ENCODE data around the gene LRRC51. TPM values are rescaled to one million over a fixed set of nuclear protein-coding genes. Genes with fewer than 3 reads are reported as not detected.

The LRRC51 gene
- total RNA-seq, 1 donor from 2014 or later = 5.2 TPM

DNA sequence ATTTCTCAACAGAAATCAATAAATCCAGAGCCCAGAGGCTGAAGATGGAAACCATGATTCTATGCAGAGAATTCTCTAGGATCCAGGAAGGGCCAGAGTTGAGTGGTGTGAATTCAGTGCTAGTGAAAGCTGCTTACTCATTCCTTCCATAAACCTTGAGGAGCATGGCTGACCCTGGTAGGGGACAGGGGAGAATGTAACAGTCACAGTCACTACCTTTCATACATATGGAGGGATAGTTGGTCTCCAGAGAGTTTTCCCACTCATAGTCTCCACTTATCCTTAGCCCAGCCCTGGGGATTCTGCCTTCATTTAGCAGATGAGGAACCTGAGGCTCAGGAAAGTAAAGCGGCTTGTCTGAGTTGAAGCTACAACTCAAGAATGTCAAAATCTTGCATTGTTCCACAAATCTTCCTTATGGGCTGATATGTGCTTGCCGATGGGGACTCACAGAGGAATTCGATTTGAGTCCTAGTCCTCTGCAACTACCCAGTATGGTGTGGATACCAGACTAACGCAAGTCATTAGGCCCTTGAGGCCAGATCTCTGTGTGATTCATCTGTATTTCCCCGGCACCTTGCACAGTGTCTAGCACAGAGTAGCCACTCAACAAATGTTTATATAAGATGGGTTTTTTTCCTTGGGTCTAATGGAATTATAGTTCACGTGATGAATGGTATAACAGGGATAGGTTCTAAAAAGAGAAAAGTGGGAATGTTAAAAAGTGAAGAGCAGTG, 35.5 kb downstream of the LRRC51 start:
- Mint-ChIP-seq H3K27me3 (ENCODE audit: low read depth) (peaks cover 1% of the 10 kb centered on the region), H3K27ac (no peak overlapping the region)

DNA sequence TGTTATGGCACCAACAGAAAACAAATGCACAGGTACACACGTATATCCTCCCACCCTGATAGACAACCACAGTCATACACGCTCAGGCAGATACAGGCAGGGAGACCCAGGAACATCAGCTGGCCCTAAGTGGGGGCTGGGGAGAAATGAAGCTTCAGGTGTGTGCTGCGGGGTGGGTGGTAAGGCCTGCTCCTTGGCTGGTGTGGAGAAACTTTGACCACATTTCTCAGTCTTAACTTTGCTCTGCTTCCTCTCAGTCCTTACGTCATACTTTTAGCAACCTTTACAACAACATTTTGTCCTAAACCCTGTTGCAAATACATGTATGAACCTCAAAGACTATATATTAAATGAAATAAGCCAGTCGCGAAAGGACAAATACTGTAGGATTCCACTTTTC, 38.5 kb downstream of the LRRC51 start:
- TF ChIP-seq CTCF (IDR thresholded peaks at IDR 0.05; ENCODE audit: unreplicated experiment) = no peak
- peak overlapping the region; percentile 85 for H3K27ac Mint-ChIP-seq
- H3K9me3 Mint-ChIP-seq = no peaks in the 10 kb centered on the region
- H3K36me3 Mint-ChIP-seq = no peaks in the 10 kb centered on the region
- H3K4me3 Mint-ChIP-seq = no peak overlapping the region
- H3K4me1 Mint-ChIP-seq = peaks cover 21% of the 10 kb centered on the region
- DNase-seq (ENCODE audit: low spot score in 2 of 2, unreplicated experiment in 2 of 2) = no peak
- H3K27me3 Mint-ChIP-seq (ENCODE audit: low read depth) = peaks cover 1% of the 10 kb centered on the region

More for the DNA sequence above, 35.5 kb downstream of the LRRC51 start:
- no peak for DNase-seq (ENCODE audit: low spot score in 2 of 2, unreplicated experiment in 2 of 2)
- Mint-ChIP-seq H3K36me3 (no peaks in the 10 kb centered on the region), H3K4me1 (peaks cover 35% of the 10 kb centered on the region), H3K9me3 (no peaks in the 10 kb centered on the region), H3K4me3 (no peak overlapping the region)
- TF ChIP-seq CTCF (IDR thresholded peaks at IDR 0.05; ENCODE audit: unreplicated experiment) = no peak

- no peak for DNase-seq (ENCODE audit: low spot score in 2 of 2, unreplicated experiment in 2 of 2)
- Mint-ChIP-seq H3K4me1 (peaks cover 21% of the 10 kb centered on the region), H3K9me3 (peaks cover 3% of the 10 kb centered on the region), H3K4me3 (no peak overlapping the region), H3K27ac (no peak overlapping the region), H3K27me3 (ENCODE audit: low read depth) (no peaks in the 10 kb centered on the region), H3K36me3 (no peaks in the 10 kb centered on the region)
- TF ChIP-seq CTCF (IDR thresholded peaks at IDR 0.05; ENCODE audit: unreplicated experiment) = no peak
These were observed 40.3 kb downstream of the LRRC51 start for GRCh38 chr11:72120930-72121329.

DNA sequence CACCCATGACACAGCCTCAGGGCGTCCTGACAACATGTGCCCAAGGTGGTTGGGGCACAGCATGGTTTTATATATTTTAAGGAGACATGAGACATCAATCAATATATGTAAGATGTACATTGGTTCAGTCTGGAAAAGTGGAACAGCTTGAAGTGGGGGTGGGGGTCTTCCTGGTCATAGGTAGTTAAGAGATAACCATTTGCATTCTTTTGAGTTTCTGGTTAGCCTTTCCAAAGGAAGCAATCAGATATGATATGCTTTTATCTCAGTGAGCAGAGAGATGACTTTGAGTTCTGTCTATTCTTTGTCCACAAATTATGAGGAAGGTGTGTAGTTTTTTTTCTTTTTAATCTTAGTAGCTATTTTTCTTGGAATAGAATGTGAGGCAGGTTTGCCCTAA, 42.0 kb downstream of the LRRC51 start:
- Mint-ChIP-seq H3K27me3 (ENCODE audit: low read depth) (no peaks in the 10 kb centered on the region), H3K9me3 (peaks cover 10% of the 10 kb centered on the region)
- no peak for TF ChIP-seq CTCF (IDR thresholded peaks at IDR 0.05; ENCODE audit: unreplicated experiment)

GRCh38 chr11:72123117-72123653, 42.5 kb downstream of the LRRC51 start:
- no peaks in the 10 kb centered on the region for H3K36me3 Mint-ChIP-seq
- H3K27ac Mint-ChIP-seq = no peak overlapping the region
- DNase-seq (ENCODE audit: low spot score in 2 of 2, unreplicated experiment in 2 of 2) = no peak
- H3K9me3 Mint-ChIP-seq = peaks cover 14% of the 10 kb centered on the region
- H3K4me1 Mint-ChIP-seq = peaks cover 12% of the 10 kb centered on the region
- TF ChIP-seq CTCF (IDR thresholded peaks at IDR 0.05; ENCODE audit: unreplicated experiment) = no peak
- no peak overlapping the region for H3K4me3 Mint-ChIP-seq
- no peaks in the 10 kb centered on the region for H3K27me3 Mint-ChIP-seq (ENCODE audit: low read depth)

More for the DNA sequence above, 42.0 kb downstream of the LRRC51 start:
- H3K4me3 Mint-ChIP-seq = no peak overlapping the region
- no peaks in the 10 kb centered on the region for H3K36me3 Mint-ChIP-seq
- H3K4me1 Mint-ChIP-seq = peaks cover 15% of the 10 kb centered on the region
- DNase-seq (ENCODE audit: low spot score in 2 of 2, unreplicated experiment in 2 of 2) = no peak
- no peak overlapping the region for H3K27ac Mint-ChIP-seq

All from mesothelial cell of epicardium (in vitro differentiated cells).